Activated effector memory CD4-positive, alpha-beta T cell treated with anti-CD3 and anti-CD28 coated beads, Interleukin-2, amount 50 U/mL, for 16 hours (primary cell): ENCODE results near the gene SP3.

Experiments used
- DNase-seq: peaks from one replicate; pipeline ENCODE4 v3.0.0-alpha.2; 2020

SP3 gene

DNA sequence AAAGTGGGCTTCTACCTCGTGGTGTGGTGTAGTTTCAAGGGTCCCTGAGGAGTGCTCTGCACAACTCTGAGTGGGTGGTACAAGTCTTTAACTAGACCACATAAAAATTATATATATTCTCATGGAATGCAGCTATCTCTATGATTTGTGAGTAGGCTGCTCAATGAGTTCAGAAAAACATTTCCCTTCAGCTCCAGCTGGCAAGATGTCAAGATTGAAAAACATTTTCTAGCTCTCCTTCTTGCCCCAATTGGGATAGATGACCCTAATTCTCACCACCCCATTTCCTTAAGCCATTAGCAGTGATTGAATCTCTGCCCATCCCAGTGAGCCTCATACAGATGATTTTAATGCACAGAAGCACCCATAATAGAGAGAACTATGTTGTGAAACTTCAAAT lies 28.3 kb upstream of the SP3 start:
- no peak for DNase-seq

DNA sequence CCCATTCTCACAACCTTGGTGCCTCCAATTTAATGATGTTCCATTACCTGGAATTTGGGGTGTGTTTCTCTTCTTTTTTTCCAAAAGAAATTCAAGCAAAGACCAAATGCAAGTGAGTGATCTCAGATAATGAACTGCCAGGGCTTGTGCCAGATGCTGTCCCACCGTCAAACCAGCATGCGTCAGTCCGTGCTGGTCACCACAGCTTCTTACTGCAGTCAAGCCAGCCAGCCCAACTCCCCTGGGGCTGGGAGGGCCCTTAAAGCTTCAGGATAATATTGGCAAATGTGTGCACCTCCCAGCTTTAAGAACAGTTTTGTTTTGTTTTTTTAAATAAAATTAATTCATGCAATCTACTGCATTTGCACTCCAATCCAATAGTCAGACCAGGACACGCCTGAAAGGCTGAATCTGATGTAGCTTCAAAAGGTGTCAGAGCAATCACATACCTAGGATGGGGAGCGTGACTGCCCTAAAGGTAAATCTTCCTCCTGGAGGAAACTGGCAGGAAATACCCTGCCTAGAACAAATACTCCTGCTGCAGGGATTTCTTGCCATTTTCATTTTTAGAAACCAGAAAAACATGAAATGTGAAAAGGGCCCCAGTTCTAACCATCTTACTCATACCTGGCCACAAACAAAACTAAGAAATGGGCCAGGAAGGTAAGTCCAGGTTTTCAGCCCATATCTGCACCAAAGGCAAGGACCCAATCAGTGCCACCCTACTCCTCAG lies 26.8 kb upstream of the SP3 start:
- no peak for DNase-seq

DNA sequence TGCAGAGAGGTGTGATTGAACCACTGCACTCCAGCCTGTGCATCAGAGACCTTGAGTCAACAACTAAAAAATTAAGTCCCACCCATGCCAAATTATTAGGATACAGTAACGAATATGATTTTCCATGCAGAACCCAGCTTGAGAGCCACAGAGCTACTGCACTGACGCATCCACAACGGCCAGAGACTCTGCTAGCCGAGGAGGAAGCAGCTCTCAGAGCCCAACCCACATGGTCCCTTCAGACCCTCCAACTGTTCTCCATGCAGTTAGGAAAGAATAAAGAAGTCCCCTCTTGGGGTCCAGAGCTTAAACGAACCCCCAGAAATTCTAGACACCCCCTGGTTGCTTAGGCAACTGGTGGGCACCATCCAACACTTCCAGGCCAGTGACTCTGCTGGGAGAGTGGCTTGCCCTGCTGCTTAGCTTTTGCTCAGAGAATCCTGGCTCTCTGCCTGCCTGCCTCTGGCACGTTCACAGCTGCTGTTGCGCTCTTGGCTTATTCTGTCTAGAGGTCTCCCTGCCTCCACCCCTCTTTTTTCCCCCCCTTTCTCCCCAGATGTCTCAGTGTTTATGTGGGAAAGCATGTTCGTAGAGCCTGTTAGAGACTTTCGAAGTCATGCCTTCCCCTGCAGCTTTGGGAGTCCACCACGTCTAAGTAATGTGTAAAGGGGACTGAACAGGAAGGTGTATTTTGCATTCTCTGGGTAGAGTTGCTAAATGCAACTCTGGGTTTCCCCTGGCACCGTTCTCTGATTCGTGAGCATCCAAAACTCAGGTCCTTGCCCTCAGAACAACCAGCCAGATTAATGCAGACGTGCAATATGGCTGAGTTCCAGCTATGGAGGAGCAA lies 26.0 kb upstream of the SP3 start:
- DNase-seq = no peak

DNA sequence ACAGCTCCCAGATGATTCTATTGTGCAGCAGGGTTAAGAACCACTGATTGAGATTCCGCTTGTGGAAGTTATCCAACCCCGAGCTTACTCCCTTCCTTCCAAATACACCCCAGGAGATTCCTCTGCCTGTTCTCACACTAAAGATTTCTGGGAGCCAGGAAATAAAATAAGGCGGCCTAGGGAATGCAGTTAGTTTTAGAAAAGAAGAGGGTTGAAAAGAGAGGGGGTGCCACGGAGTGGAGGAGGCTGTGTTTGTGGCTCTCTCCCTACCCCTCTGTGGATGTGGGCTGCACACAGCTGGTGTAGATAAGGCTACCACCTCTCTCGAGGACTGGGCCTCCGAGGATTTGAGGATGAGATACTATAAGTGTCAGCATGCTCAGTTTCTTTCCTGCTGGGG lies 25.1 kb upstream of the SP3 start:
- DNase-seq = no peak

- DNase-seq = no peak
Observed at GRCh38 chr2:173989884-173990215, 24.7 kb upstream of the SP3 start.

GRCh38 chr2:173989160-173989883 lies 24.1 kb upstream of the SP3 start:
- DNase-seq = no peak

DNA sequence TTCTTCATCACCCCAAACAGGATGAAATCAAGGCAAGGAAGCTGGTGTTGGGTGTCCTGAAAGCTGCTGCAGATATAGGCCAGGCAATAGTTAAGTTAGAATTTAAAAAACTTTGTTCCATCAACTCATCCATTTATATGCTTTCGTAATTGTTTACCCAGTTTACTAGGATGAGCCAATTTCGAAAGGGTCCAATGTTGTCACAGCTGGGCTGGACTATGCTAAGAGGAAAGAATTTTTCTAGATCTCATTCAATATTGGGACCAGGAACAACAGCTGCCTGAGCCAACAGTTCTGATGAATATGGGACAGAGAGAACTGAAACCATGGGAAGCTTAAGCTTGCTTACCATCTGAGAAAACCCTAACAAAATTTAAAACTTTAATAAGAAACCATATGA lies 21.6 kb upstream of the SP3 start:
- no peak for DNase-seq

DNA sequence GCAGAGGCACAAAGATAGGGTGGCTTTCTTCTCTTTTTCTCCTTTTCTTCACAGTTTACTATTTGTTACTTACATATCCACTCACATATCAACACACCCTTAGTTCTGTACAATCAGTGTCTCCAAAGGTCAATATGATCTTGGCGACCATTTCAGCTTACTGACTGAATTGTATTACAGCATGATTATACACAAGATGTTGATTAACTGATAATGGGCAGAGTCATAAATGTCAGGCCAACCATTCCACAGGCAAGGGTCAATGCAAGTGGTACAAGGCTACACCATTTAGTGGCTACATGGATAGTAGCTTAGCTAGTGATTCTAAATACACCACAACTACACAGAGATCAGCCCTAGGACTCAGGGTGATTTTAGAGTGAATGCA lies 20.4 kb upstream of the SP3 start:
- DNase-seq = no peak

DNA sequence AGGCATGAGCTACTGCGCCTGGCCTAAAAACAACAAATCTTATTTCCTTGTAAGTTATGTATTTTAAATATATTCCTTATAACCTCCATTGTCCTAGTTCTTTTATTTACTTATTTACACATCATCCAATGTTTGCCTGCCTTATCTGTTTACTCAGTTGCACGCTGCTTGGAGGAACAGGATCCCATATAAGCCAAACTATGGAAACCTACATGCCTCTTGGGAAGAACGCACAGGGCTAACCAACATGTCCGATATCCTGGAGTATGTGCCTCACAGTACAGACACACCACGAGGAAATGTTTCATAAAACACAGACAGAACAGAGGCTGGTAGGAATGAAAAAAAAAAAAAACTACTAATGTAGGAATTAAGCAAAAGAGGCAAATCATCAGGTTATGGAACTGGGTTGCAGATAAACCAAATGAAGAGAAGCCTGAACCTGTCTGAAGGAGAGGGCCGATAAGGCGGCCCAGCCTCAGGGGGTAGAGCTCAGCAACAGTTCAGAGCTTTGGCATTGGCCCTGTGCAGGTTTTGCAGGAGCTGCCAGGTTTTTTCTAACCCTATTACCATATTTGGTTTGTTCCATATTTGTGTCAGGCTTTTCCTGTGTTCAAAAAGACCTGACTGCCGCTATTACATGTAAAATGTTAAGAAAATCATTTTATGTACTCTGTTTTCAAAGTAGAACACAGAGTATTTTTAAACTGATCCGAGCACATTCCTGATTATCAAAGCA lies 19.9 kb upstream of the SP3 start:
- DNase-seq = no peak

DNA sequence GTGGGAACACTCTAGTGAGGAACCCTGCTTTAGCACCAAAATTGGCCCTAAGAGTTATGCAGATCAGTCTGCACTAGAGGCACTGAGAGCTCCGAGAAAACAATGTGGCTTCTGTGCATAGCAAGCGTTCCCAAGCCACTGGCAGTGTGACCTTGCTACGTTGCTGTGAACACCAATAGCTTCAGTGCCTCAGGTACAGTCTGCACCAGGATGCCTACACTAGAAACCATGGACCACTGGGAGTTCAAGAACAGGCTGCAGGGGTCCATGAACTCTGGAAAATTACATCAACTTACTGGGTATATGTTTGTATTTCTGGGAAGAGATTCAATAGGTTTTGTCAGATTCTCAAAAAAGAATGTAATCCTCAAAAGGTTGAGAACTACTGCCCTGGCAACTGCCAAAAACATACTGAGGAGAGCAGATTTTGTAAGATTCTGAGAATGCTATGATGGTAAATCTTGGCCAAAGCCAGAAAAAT lies 18.3 kb upstream of the SP3 start:
- DNase-seq = no peak

- no peak for DNase-seq
Observed at GRCh38 chr2:173982918-173983317, 17.7 kb upstream of the SP3 start.

GRCh38 chr2:173982182-173982714 lies 17.1 kb upstream of the SP3 start:
- DNase-seq = no peak

DNA sequence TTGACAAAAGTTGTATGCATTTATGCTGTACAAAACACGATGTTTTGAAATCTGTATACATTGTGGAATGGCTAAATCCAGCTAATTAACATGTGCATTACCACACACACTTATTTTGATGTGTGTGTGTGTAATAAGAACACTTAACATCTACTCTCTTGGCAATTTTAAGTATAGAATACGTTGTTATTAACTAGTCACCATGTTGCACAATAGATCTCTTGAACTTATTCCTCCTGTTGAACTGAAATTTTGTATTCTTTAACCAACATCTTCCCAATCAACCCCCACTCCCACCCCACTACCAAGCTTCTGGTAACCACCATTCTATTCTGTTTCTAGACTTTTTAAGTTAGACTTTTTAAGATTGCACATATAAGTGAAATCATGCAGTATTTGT lies 16.3 kb upstream of the SP3 start:
- DNase-seq = no peak

DNA sequence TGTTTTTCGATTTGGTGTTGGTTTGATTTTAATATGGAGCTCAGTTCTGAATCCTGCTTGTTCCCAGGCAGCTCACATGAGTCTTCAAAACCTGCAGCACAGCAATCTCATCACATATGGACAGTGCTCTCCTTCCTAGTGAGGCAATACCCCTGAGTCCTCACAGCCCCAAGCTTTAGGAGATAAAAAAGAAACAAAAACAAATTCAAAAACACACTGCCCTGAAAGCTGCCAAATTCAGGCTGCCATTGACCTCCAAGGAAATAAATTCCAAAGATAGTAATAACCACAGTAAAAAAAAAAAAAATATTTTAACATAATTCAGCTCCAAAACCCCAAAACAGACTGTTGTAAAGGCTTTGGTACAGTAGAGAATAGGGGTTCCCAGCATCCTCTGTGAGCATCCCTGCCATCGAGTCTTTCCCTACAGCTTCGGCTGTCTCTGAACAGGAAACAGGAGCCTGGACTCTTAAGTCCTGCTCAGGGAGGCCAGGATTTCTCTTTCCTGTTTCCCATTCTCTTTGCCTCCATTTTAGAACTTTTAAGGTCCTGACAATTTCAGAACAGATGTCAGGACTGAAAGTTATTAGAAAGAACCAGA lies 14.7 kb upstream of the SP3 start:
- no peak for DNase-seq

DNA sequence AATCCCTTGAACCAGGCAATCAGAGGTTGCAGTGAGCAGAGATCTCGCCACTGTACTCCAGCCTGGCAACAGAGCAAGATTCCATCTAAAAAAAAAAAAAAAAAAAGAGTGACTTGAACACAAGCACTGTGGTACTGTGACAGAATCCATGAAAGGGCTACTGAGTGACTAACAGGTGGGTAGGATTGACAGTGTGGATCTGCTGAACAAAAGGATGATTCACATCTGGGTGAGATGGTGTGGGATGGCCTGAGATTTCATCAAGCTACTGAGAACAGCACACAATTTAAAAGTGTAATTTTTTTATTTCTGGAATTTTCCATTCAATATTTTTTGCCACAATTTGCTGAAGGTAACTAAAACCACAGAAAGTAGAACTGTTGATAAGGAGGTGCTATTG lies 13.3 kb upstream of the SP3 start:
- DNase-seq = no peak

- no peak for DNase-seq
Observed at GRCh38 chr2:173972636-173973035, 7.5 kb upstream of the SP3 start.

DNA sequence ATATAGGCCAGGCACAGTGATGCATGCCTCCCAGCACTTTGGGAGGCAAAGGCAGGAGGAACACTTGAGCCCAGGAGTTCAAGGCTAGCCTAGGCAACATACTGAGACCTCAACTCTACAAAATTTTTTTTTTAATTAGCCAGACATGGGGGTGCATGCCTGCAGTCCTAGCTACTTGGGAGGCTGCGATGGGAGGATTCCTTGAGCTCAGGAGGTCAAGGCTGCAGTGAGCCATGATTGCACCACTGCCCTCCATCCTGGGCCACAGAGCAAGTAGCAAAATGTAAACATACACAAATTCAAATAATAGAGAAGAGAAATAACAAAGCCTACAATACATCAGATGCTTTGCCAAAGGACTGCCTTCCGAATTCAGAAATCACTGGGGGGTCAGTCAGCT lies 7.0 kb upstream of the SP3 start:
- DNase-seq = no peak

GRCh38 chr2:173970516-173970924 lies 5.3 kb upstream of the SP3 start:
- no peak for DNase-seq

DNA sequence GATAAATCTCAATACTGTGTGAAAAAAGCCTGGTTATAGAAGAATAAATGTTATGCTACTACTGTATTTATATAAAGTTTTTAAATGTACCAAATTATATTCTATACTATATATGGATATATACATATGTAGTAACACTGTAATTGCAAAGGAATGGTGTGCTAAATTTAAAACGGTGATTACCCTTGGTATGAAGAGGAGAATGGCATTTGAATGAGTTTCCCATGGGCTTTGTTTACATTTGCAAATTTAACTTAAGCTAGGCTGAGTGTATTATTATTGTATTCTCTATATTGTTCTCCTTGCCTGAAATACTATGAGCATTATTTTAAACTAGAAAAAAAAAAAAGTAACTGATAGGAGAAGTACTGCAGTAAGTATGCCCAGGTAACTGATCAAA lies 4.7 kb upstream of the SP3 start:
- no peak for DNase-seq

DNA sequence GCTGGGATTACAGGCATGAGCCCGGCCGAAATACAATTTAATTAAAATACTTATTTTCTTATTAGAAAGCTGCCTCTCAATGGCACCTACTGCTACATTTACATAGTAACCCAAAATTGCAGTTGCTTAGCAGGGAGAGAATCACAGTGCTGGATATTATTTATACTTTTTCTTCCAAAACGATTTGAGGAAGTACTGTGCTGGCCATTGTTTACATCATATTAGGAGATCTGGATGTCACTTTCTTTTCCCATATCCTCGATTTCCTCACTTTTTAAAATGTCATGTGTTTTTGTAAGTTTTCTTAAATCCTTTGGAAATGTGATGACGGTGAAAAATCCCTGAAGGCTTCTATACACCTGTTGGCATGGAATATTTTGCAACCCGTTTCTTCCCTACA lies 3.4 kb upstream of the SP3 start:
- no peak for DNase-seq

DNA sequence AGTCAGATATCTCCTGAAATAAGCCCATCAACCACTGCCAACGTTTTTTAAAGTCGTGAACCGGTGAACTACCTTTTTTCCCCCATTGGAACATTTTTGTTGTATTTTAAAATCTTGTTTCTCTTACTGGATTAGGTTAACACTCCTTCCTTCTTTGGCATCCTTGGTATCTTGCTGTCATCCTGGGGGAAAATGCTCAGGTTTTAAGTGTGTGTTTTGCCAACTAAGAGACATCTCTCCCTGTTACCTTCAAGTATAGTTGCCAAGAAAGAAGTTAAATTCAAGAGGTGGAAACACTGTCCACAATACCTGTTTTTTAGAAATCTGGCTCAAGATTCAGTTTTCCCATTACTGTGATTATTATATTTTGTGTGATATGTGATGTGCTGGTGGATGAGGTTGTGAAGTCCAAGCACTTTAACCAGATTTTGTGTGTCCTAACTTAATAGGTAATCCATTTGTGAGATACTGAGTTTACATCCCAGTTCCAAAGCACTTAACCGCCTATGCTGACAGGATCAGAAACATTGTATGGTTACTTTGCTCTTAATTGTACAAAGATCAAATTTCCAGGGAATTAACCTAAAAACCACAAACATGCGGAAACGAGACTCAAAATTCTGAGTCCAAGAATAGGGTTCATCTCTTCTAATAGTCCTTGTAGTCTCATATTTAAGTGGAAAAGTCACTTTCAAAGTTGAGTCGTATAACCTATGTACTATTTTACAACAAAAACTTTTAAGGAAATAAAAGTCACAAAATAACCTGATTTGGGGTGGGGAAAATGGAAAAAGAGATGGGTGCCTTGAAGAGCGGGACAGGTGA lies 1.3 kb upstream of the SP3 start:
- DNase-seq = no peak
